ENCODE results near the gene CHODL. TPM values are rescaled to one million over a fixed set of nuclear protein-coding genes. Genes with fewer than 3 reads are reported as not detected.

Gene CHODL, protein sequence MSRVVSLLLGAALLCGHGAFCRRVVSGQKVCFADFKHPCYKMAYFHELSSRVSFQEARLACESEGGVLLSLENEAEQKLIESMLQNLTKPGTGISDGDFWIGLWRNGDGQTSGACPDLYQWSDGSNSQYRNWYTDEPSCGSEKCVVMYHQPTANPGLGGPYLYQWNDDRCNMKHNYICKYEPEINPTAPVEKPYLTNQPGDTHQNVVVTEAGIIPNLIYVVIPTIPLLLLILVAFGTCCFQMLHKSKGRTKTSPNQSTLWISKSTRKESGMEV
- 89.6 TPM for polyA plus RNA-seq (ENCODE audit: insufficient read length)

- peak; percentile 70 for DNase-seq
Measured at GRCh38 chr21:18244671-18245463, at the start of gene CHODL. CHODL (plus strand) TSS chr21:18244833; CDS start chr21:18245224, 391 bp downstream.

DNA sequence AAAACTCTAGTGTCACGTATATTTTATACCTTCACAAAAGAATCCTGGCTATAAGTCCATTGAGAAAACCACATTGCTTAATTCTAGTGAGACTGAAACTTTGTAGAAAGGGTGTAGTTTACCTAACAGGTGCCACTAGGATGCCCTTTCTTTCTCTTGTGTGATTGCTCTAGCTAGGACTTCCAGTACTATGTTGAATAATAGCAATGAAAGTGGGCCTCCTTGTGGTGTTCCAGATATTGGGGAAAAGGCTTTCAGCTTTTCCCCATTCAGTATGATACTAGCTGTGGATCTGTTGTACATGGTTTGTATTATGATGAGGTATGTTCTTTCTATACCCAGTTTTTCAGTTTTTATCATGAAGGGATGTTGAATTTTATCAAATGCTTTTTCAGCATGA, 39.7 kb upstream of the CHODL start:
- DNase-seq, result no peak

GRCh38 chr21:18218331-18218730, 26.3 kb upstream of the CHODL start:
- DNase-seq, result no peak

DNA sequence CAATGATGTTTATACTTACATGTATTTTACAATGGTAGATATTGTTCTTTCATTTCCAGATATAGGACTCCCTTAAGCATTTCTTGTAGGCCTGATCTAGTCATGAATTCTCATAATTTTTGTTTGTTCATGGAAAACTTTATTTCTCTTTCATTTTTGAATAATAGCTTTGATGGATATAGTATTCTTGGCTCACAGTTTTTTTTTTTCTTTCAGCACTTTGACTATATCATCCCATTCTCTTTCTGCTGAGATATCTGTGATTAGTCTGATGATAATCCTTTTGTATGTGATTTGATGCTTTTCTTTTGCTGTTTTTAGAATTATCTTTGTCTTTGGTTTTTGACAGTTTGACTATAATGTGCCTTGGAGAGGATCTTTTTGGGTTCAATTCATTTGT, 24.1 kb upstream of the CHODL start:
- DNase-seq, result no peak

DNA sequence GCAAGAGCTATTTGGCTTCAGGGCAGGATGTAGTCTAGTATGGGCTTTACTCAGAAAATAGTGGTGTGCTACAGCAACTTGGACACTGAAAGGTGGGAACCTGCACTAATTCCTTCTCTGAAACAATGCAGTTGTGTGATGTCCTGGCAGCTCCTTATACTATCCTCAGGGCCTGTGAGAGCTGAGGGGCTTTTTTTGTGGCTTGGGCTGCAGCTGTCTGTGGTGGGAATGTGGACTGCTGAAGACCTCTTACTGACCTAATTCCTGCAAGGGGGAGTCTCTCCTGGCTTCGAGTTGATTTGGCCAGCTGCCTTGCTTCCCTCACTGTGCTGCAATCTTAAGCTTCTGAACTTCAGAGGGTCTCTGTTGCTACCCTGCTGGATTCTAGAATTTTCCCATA, 22.3 kb upstream of the CHODL start:
- no peak for DNase-seq

GRCh38 chr21:18228060-18228739, 16.4 kb upstream of the CHODL start:
- no peak for DNase-seq

DNA sequence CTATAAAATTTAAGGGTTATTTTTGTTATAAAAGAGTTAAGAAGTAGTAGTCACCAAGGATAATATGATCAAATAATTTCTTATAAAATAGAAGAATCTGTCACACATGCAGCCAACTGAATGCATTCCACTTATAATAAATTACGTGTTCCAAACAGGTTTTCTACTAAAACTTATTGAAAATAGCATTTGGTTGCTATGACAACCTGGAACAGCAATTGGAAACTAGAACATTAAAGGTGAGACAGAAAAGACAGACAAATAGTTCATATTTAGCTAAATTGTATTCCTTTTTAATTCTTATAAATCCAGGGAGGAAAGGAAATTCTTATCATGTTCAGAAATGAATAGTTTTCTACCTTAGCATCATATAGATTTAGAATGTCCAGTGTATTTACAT, 9.1 kb upstream of the CHODL start:
- no peak for DNase-seq

DNA sequence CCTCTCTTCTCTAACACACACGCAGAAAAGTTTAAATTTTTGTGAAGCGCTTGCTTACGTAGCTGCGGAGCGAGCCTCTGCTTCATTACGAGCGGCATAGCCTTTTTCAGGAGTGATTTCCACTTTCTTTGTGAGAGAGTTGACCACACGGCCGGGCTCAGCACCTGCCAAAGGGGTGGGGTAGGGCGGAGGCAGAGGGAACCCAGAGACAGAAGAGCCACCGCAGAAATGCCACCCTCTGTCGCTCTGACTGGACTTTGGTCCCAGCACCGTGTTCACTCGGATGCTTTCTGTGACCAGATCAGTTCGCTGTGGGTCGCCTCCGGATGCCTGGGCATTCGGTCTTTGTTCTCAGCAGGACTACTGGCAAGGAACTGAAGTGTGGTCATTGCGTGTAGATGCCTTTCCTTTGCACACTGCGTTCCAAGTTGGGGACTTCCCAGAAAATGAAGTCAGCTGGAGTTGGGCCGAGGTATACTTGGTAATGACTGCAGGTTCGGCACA, 883 bp downstream of the CHODL start:
- peak; percentile 80 for DNase-seq

GRCh38 chr21:18248171-18248570, 3.5 kb downstream of the CHODL start:
- no peak for DNase-seq

GRCh38 chr21:18249672-18250071, 5.0 kb downstream of the CHODL start:
- DNase-seq, result no peak

- no peak for DNase-seq
Measured at GRCh38 chr21:18251065-18251464, 6.4 kb downstream of the CHODL start.

DNA sequence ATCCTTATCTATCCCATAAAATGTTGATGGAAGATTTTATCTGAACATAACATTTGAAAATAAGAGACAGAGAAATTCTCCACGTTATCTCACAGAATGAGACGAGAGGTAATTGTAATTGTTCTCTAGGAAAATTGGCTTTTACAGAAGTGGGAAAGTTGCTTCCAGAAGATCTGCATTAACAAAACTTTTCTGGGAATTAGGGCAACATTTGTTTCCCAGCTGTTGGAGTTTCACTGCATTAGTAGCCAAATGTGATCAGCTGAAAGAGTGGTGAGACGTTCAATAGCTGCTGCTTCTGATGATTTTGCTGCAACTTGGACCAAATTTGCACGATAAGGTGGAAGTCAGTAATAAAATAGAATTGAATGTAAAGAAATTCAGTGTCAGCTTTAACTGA, 7.6 kb downstream of the CHODL start:
- DNase-seq, result peak; percentile 59

DNA sequence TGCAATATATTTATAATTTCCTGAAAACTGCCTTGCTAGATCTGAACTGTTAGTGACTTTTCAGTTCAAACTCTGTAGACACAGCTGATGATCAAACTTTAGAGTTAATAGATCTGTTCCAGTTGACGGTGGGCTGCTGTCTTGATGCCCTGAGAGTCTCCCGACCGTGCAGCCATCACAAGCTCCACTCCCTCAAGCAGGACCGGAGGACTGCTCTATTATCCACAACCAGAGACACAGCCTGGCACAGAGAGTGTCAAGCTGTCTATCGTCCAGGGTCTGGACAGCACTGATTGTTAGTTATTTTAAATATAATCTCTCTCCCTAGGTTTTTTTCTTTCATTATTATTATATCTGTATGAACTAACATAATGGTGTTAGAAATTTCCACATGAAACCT, 8.0 kb downstream of the CHODL start:
- DNase-seq, result no peak

DNA sequence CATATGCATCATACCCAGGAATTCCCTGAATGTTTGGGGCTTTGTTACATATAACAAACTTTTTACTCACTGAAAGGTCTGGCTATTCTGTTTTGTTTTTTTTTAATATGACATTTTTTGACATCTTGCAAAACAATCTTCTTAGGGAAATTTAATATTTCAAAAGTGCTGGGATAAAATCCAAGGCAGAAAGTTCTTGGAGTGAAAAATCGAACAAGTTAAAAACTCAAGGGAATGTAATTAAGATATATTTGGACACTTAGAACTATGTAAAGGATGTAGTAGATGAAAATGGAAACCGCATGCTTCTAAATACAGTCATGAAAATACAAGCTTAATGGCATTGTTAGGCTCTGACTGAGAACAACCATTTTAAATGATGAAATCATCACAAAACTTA, 8.6 kb downstream of the CHODL start:
- DNase-seq, result no peak

GRCh38 chr21:18253799-18254198, 9.2 kb downstream of the CHODL start:
- no peak for DNase-seq

DNA sequence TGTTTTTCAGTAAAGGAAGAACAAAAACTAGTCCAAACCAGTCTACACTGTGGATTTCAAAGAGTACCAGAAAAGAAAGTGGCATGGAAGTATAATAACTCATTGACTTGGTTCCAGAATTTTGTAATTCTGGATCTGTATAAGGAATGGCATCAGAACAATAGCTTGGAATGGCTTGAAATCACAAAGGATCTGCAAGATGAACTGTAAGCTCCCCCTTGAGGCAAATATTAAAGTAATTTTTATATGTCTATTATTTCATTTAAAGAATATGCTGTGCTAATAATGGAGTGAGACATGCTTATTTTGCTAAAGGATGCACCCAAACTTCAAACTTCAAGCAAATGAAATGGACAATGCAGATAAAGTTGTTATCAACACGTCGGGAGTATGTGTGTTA, 21.3 kb downstream of the CHODL start:
- DNase-seq, result no peak

- no peak for DNase-seq
Measured at GRCh38 chr21:18267496-18267895, 22.9 kb downstream of the CHODL start.

DNA sequence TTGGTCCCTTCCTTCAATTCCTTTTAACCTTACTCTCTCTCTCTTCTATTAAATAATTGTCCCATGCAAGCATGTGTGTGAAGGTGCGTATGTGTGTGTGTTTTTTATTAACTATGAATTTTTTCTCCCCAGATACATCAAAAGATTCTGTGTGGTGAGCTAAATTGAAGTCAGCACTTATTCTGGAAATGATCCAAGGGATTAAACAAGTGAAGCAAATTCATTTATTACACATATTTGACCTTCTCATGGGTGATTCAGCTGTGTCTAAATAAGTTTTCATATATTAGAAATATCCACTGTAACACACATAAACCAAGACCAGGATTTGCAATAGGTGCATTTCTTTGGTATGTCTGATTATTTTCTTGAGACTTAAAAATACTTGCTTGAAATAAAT, 24.3 kb downstream of the CHODL start:
- DNase-seq, result no peak

DNA sequence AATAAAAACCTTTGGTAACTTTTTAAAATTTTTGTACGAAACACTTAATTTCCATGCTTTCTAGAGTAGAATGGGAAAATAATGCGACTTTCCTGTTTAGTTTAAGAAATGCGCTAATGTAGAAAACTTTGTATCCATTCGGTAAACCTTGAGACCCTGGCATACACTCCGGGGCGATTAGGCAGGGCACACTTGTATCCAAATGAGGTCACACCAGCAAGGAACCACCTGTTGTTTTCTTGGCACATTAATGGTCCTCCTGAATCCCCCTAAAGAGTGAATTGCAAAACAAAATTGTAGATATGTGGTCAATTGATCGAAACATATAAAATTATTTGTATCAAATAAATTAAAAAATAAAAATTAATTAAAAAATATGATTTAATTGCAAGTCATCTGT, 25.2 kb downstream of the CHODL start:
- no peak for DNase-seq

DNA sequence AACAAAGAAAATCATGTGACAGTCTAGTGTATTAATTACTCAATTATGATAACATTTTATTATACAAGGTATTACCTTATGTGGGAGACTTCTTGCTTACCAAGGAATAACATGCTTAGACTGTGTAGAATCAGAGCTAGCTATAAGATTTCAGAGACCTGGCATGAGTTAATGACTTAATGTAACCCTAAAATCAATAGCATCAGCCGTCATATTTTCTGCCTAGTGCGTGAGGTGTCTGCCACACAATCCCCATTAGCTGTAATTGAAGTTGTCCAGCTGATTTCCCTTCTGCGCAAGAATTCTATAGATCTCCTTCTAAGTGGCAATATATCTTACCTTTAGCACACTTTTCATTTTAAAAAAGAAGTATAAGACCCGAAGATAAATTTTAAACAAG, 28.8 kb downstream of the CHODL start:
- no peak for DNase-seq

DNA sequence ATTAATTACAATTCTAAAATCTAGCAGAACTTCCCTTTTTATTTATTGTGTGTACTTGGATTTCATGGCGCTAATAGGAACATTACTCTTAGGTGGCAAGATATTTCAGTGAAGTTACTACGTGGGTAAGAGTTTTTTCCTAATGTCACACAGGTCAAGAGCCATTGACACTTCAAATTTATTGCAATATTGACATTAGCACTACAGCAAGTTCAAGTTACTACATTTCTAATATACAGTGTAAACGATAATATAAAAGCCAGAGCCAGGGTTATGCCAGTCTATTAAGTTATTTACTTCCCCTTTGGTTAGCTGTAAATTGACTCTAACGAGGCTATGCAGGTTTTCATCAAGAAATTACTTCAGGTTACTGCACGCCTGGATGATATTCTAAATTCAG, 29.7 kb downstream of the CHODL start:
- no peak for DNase-seq

DNA sequence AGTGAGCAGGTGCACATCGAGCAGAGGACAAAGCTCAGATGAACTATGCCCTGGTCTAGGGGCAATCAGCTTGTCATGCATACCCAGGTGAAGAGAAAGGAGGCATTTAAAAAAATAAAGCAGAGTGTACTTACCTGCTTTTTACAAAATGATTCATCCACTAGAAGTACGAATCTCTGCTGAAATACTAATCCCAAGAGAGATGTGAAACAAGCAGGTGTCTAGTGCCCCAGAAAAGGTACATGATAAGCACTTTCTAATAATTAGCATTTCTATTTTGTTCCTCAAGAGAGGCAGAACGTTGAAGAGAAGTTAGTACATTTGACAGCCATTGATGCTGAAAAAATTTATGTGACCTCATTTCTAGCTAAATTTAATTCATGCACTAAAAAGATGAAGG, 31.1 kb downstream of the CHODL start:
- no peak for DNase-seq

GRCh38 chr21:18285379-18285778, 40.7 kb downstream of the CHODL start:
- no peak for DNase-seq

- no peak for DNase-seq
Measured at GRCh38 chr21:18289876-18290275, 45.2 kb downstream of the CHODL start.
